ENCODE data around the gene FNDC7. TPM values are rescaled to one million over a fixed set of nuclear protein-coding genes. Genes with fewer than 3 reads are reported as not detected.
"Not testable (repeated sequence)": the region's sequence is repeated elsewhere in the genome, so short reads cannot be mapped to it uniquely, and the experiment has no call there.

Gene FNDC7
- total RNA-seq, 1 experiment from 2014 or later = not detected

DNA sequence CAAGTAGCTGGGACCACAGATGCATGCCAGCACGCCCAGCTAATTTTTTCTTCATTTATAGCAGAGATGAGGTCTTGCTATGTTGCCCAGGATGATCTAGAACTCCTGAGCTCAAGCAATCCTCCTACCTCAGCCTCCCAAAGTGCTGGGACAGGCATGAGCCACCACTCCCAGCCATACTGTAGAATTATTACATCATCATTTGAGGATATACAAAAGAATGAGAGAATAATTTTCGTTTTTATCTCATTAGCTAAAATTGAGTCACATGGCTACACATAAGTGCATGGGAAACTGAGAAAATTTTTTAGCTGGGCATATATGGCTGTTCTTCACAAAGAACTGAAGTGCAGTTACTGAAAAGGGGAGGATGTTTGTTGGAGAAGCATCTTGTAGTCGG is 55.0 kb downstream of the FNDC7 start:
- DNase-seq (ENCODE audit: low read depth, low spot score) = no peak
- in situ Hi-C loops (cut with HindIII; ENCODE audit: low pct_unique_long_range_greater_than_20kb, low sequenced_read_pairs) = no loop called here

DNA sequence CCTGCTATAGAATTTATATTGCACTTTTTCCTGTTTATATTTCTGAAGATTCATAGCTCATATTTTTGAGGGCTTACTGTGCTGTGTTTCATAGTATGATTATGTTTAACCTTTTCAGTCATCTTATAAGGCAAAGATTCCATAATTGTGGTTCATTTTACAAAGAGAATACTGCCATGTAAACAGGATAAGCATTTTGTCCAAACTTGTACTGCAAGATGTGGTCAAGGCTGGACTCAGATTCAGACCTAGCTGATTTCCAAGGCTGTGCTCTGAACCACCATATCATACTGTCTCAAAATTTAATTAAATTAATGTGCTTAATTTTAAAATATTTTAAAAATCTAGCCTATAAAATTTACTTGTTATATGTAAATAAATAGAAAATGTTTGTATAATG is 65.1 kb downstream of the FNDC7 start:
- in situ Hi-C loops (cut with HindIII; ENCODE audit: low pct_unique_long_range_greater_than_20kb, low sequenced_read_pairs) = no loop called here
- no peak for DNase-seq (ENCODE audit: low read depth, low spot score)

GRCh38 chr1:108779455-108779854 is 66.7 kb downstream of the FNDC7 start:
- in situ Hi-C loops (cut with HindIII; ENCODE audit: low pct_unique_long_range_greater_than_20kb, low sequenced_read_pairs) = no loop called here
- no peak for DNase-seq (ENCODE audit: low read depth, low spot score)

- in situ Hi-C loops (cut with HindIII; ENCODE audit: low pct_unique_long_range_greater_than_20kb, low sequenced_read_pairs) = no loop called here
- DNase-seq (ENCODE audit: low read depth, low spot score) = no peak
Observed at GRCh38 chr1:108780937-108781574, 68.3 kb downstream of the FNDC7 start.

- in situ Hi-C loops (cut with HindIII; ENCODE audit: low pct_unique_long_range_greater_than_20kb, low sequenced_read_pairs) = not testable (repeated sequence)
Observed at GRCh38 chr1:108781575-108781944, 68.9 kb downstream of the FNDC7 start.

DNA sequence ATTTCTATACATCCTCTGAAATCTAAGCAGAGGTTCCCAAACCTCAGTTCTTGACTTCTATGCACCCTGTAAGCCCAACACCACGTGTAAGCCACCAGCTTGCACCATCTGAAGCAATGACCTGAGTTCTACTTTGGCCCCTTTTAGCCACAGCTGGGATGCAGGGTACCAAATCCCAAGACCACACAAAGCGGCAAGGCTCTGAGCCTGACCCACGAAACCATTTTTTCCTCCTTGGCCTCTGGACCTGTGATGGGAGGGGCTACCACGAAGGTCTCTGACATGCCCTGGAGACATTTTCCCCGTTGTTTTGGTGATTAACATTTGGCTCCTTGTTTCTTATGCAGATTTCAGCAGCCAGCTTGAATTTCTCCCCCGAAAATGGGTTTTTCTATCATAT is 72.6 kb downstream of the FNDC7 start:
- DNase-seq (ENCODE audit: low read depth, low spot score) = no peak

More at GRCh38 chr1:108781575-108781944, 68.9 kb downstream of the FNDC7 start:
- DNase-seq (ENCODE audit: low read depth, low spot score) = not testable (repeated sequence)

DNA sequence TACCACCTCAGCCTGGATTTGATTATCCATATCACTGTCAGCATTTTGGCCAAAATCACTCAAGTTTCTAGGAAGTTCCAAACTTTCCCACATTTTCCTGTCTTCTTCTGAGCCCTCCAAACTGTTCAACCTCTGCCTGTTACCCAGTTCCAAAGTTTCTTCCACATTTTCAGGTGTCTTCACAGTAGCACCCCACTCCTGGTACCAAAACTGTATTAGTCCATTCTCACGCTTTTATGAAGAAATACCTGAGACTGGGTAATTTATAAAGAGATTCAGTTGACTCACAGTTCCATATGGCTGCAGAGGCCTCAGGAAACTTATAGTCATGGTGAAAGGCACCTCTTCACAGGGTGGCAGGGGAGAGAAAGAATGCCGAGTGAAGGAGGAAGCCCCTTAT is 73.2 kb downstream of the FNDC7 start:
- in situ Hi-C loops (cut with HindIII; ENCODE audit: low pct_unique_long_range_greater_than_20kb, low sequenced_read_pairs) = no loop called here
- no peak for DNase-seq (ENCODE audit: low read depth, low spot score)

More for the DNA sequence above, 72.6 kb downstream of the FNDC7 start:
- in situ Hi-C loops (cut with HindIII; ENCODE audit: low pct_unique_long_range_greater_than_20kb, low sequenced_read_pairs) = no loop called here

DNA sequence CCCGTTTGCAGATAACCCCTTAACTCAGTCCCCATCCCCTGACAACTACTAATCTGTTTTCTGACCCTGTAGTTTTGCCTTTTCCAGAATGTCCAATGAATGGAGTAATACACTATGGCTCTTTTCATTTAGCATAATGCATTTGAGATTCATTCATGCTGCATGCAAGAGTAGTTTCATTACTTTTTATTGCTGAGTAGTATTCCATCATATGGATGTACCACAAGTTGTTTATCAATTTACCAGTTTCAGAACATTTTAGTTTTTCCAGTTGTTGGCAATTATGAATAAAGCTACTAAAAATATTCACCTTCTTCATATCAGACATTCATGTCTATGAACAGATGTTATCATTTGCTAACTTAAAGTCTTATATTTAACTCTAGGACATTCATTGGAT is 79.1 kb downstream of the FNDC7 start:
- in situ Hi-C loops (cut with HindIII; ENCODE audit: low pct_unique_long_range_greater_than_20kb, low sequenced_read_pairs) = no loop called here
- no peak for DNase-seq (ENCODE audit: low read depth, low spot score)

Other genes starting within 250 kb of the FNDC7 start
- gene EEIG2, start 152.8 kb upstream of the FNDC7 start, total RNA-seq (2014; rRNA removed; shearing (Covaris generic)) = 36.0 and 38.5 TPM in 2 replicates
- gene HENMT1, start 51.8 kb upstream of the FNDC7 start, total RNA-seq (2014; rRNA removed; shearing (Covaris generic)) = not detected in 2 replicates
- gene PRPF38B, start 20.6 kb upstream of the FNDC7 start, total RNA-seq (2014; rRNA removed; shearing (Covaris generic)) = 12.9 and 15.6 TPM in 2 replicates
- 40.2 and 44.7 TPM in 2 replicates for gene STXBP3, start 33.8 kb downstream of the FNDC7 start, total RNA-seq (2014; rRNA removed; shearing (Covaris generic))
- 0.13 TPM in 1 of 2 replicates, not detected in the other for gene AKNAD1, start 144.2 kb downstream of the FNDC7 start, total RNA-seq (2014; rRNA removed; shearing (Covaris generic))
- 25.8 and 27.9 TPM in 2 replicates for gene GPSM2, start 164.1 kb downstream of the FNDC7 start, total RNA-seq (2014; rRNA removed; shearing (Covaris generic))